ENCODE results near the gene FNDC3A.
"Not testable (repeated sequence)": the region's sequence is repeated elsewhere in the genome, so short reads cannot be mapped to it uniquely, and the experiment has no call there.

DNA sequence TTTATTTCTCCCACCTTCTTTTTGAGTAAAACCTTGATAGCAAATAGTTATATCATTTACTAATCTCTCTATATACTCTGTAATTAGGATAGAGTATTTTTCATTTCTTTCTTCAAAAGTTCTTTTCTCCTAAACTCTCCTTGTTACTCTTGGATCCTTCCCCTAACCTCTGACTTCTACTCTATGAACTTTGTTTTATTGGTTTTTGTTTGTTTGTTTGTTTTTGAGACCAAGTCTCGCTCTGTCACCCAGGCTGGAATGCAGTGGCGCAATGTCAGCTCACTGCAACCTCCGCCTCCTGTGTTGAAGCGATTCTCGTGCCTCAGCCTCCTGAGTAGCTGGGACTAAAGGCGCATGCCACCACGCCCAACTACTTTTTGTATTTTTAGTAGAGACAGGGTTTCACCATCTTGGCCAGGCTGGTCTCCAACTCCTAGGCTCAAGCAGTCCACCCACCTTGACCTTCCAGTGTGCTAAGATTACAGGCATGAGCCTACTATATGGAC, 161.5 kb downstream of the FNDC3A start:
- TF ChIP-seq, protein P1, sequence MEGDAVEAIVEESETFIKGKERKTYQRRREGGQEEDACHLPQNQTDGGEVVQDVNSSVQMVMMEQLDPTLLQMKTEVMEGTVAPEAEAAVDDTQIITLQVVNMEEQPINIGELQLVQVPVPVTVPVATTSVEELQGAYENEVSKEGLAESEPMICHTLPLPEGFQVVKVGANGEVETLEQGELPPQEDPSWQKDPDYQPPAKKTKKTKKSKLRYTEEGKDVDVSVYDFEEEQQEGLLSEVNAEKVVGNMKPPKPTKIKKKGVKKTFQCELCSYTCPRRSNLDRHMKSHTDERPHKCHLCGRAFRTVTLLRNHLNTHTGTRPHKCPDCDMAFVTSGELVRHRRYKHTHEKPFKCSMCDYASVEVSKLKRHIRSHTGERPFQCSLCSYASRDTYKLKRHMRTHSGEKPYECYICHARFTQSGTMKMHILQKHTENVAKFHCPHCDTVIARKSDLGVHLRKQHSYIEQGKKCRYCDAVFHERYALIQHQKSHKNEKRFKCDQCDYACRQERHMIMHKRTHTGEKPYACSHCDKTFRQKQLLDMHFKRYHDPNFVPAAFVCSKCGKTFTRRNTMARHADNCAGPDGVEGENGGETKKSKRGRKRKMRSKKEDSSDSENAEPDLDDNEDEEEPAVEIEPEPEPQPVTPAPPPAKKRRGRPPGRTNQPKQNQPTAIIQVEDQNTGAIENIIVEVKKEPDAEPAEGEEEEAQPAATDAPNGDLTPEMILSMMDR (IDR thresholded peaks at IDR 0.05), result not testable (repeated sequence)
- TF ChIP-seq POLR2A (IDR thresholded peaks at IDR 0.05), result not testable (repeated sequence)
